ENCODE data around the gene ID3.
A peak's percentile ranks its signal among the peaks of the same experiment; 100 is the strongest.

ID3 gene

GRCh38 chr1:23561076-23561812 lies 1.9 kb upstream of the ID3 start:
- H3K4me3 ChIP-seq (ENCODE audit: low read depth, low read length): no peak overlapping the region

GRCh38 chr1:23559985-23560741 lies 862 bp upstream of the ID3 start:
- Histone ChIP-seq H3K4me1 (ENCODE audit: control insufficient read depth, insufficient read depth, low read length) (peaks cover 37% of the 10 kb centered on the region), H3K4me3 (ENCODE audit: low read depth, low read length) (peak overlapping the region; percentile 35), H3K27ac (ENCODE audit: extremely low read depth, low read depth, low read length) (peak overlapping the region; percentile 97), H3K9me3 (ENCODE audit: control insufficient read depth, insufficient read depth, low read depth, low read length) (no peaks in the 10 kb centered on the region), H3K36me3 (ENCODE audit: control insufficient read depth in 2 of 2, insufficient read depth in 1 of 2, low read length in 2 of 2) (peaks cover 0 to 27% of the 10 kb centered on the region in 2 experiments; a peak in 1 of 3 replicates)
- ChIA-PET POLR2A (interaction anchor here (0.7 to 7.0 kb wide), 18 partner anchors 8 to 242 kb away, joined by 3 to 60 read pairs (median 12); partner anchors contain the start of genes E2F2 and RPL11), CTCF (interaction anchor here (0.7 to 3.6 kb wide), 8 partner anchors 9 to 131 kb away, joined by 3 to 36 read pairs (median 4); partner anchors contain the start of gene RPL11)
- TF ChIP-seq ZSCAN30 (tag by site-specific recombination; IDR thresholded peaks at IDR 0.05) (no peak), ZNF362 (tag by site-specific recombination; IDR thresholded peaks at IDR 0.05) (peak; percentile 90; the same call in 1 of the 2 replicates), REPIN1 (tag by site-specific recombination; IDR thresholded peaks at IDR 0.05; ENCODE audit: low read depth) (no peak), SETDB1 (IDR thresholded peaks at IDR 0.05; ENCODE audit: insufficient read length, low read length) (no peak), RBAK (tag by site-specific recombination; IDR thresholded peaks at IDR 0.05) (no peak), SCRT1 (tag by site-specific recombination; IDR thresholded peaks at IDR 0.05; ENCODE audit: borderline replicate concordance) (no peak), ZNF121 (tag by site-specific recombination; IDR thresholded peaks at IDR 0.05) (no peak), ZBTB1 (tag by site-specific recombination; IDR thresholded peaks at IDR 0.05) (no peak), ZSCAN5A (tag by site-specific recombination; IDR thresholded peaks at IDR 0.05) (no peak), PRDM1 (tag by site-specific recombination; IDR thresholded peaks at IDR 0.05) (peak; percentile 44; the same call in 1 of the 2 replicates), ZNF596 (tag by site-specific recombination; IDR thresholded peaks at IDR 0.05) (no peak), ZFP41 (tag by site-specific recombination; IDR thresholded peaks at IDR 0.05; ENCODE audit: borderline replicate concordance) (no peak), ZNF473 (tag by site-specific recombination; IDR thresholded peaks at IDR 0.05) (no peak), ZNF184 (tag by site-specific recombination; IDR thresholded peaks at IDR 0.05) (no peak), ZNF341 (tag by site-specific recombination; IDR thresholded peaks at IDR 0.05; ENCODE audit: low read depth) (no peak), ZNF792 (tag by site-specific recombination; IDR thresholded peaks at IDR 0.05) (no peak)
- TF ChIP-seq, protein P1, sequence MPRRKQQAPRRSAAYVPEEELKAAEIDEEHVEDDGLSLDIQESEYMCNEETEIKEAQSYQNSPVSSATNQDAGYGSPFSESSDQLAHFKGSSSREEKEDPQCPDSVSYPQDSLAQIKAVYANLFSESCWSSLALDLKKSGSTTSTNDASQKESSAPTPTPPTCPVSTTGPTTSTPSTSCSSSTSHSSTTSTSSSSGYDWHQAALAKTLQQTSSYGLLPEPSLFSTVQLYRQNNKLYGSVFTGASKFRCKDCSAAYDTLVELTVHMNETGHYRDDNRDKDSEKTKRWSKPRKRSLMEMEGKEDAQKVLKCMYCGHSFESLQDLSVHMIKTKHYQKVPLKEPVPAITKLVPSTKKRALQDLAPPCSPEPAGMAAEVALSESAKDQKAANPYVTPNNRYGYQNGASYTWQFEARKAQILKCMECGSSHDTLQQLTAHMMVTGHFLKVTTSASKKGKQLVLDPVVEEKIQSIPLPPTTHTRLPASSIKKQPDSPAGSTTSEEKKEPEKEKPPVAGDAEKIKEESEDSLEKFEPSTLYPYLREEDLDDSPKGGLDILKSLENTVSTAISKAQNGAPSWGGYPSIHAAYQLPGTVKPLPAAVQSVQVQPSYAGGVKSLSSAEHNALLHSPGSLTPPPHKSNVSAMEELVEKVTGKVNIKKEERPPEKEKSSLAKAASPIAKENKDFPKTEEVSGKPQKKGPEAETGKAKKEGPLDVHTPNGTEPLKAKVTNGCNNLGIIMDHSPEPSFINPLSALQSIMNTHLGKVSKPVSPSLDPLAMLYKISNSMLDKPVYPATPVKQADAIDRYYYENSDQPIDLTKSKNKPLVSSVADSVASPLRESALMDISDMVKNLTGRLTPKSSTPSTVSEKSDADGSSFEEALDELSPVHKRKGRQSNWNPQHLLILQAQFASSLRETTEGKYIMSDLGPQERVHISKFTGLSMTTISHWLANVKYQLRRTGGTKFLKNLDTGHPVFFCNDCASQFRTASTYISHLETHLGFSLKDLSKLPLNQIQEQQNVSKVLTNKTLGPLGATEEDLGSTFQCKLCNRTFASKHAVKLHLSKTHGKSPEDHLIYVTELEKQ (tag by site-specific recombination; IDR thresholded peaks at IDR 0.05; ENCODE audit: borderline replicate concordance): no peak
- TF ChIP-seq, protein P2, sequence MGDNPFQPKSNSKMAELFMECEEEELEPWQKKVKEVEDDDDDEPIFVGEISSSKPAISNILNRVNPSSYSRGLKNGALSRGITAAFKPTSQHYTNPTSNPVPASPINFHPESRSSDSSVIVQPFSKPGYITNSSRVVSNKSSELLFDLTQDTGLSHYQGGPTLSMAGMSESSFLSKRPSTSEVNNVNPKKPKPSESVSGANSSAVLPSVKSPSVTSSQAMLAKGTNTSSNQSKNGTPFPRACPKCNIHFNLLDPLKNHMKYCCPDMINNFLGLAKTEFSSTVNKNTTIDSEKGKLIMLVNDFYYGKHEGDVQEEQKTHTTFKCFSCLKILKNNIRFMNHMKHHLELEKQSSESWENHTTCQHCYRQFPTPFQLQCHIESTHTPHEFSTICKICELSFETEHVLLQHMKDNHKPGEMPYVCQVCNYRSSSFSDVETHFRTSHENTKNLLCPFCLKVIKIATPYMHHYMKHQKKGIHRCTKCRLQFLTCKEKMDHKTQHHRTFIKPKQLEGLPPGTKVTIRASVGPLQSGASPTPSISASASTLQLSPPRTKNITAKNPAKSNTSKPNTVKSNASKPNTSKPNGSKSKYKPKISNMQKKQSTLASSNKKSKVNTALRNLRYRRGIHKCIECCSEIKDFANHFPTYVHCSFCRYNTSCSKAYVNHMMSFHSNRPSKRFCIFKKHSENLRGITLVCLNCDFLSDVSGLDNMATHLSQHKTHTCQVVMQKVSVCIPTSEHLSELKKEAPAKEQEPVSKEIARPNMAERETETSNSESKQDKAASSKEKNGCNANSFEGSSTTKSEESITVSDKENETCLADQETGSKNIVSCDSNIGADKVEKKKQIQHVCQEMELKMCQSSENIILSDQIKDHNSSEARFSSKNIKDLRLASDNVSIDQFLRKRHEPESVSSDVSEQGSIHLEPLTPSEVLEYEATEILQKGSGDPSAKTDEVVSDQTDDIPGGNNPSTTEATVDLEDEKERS (tag by site-specific recombination; IDR thresholded peaks at IDR 0.05): no peak

More at GRCh38 chr1:23561076-23561812, 1.9 kb upstream of the ID3 start:
- TF ChIP-seq ZBTB6 (tag by site-specific recombination; IDR thresholded peaks at IDR 0.05): no peak
- TF ChIP-seq ZNF24 (tag by site-specific recombination; IDR thresholded peaks at IDR 0.05): peak; percentile 80; the same call in 1 of the 2 replicates
- TF ChIP-seq ZSCAN16 (tag by site-specific recombination; IDR thresholded peaks at IDR 0.05): peak; percentile 93
- POLR2A ChIA-PET: interaction anchor here (0.6 to 0.8 kb wide), 2 partner anchors 11 to 136 kb away, joined by 4 to 8 read pairs; no protein-coding TSS in a partner anchor
- Histone ChIP-seq H3K36me3 (ENCODE audit: control insufficient read depth in 2 of 2, insufficient read depth in 1 of 2, low read length in 2 of 2) (peaks cover 0 to 27% of the 10 kb centered on the region in 2 experiments; a peak in 1 of 3 replicates), H3K4me1 (ENCODE audit: control insufficient read depth, insufficient read depth, low read length) (peaks cover 27% of the 10 kb centered on the region), H3K27ac (ENCODE audit: extremely low read depth, low read depth, low read length) (peak overlapping the region; percentile 89), H3K9me3 (ENCODE audit: control insufficient read depth, insufficient read depth, low read depth, low read length) (no peaks in the 10 kb centered on the region)
- CTCF ChIA-PET: interaction anchor here (1.4 to 1.9 kb wide), 2 partner anchors 16 to 74 kb away, joined by 3 to 5 read pairs; no protein-coding TSS in a partner anchor

Data from HEK293 (cell line).